Osteoblast (primary cell): Measurements from ENCODE around the gene SUV39H2. TPM values are rescaled to one million over a fixed set of nuclear protein-coding genes. Genes with fewer than 3 reads are reported as not detected.

Experiments
- DNase-seq: peaks from one replicate; pipeline ENCODE4 v3.0.0; 2011; ENCODE audit warnings: low spot score, mixed read lengths; ENCODE audit not compliant: insufficient read length; ENCODE audit errors: missing footprints
- H2AFZ ChIP-seq: 2 replicates; pipeline ENCODE4 v1.6.0; 2011; ENCODE audit warnings: mild to moderate bottlenecking, low read length
- H3K27ac ChIP-seq: 2 replicates; pipeline ENCODE4 v1.5.1; 2011; ENCODE audit warnings: mild to moderate bottlenecking, low read depth, low read length, moderate library complexity
- H3K27me3 ChIP-seq: 2 replicates; pipeline ENCODE4 v1.6.0; 2012; ENCODE audit warnings: mild to moderate bottlenecking, control low read depth, inconsistent platforms, low read length, moderate library complexity; ENCODE audit not compliant: insufficient read depth
- H3K36me3 ChIP-seq: 2 replicates; pipeline ENCODE4 v1.5.1; 2011; ENCODE audit warnings: mild to moderate bottlenecking, low read length, control low read depth, moderate library complexity; ENCODE audit not compliant: insufficient read depth
- H3K4me1 ChIP-seq: 2 replicates; pipeline ENCODE4 v1.5.1; 2011; ENCODE audit warnings: mild to moderate bottlenecking, low read length, control low read depth, moderate library complexity; ENCODE audit not compliant: insufficient read depth
- H3K4me2 ChIP-seq: 2 replicates; pipeline ENCODE4 v1.6.0; 2011; ENCODE audit warnings: mild to moderate bottlenecking, low read length; ENCODE audit not compliant: insufficient read depth
- H3K4me3 ChIP-seq: fragments of 200-600 bp; sonication (generic); 3 replicates; pipeline ENCODE4 v1.5.1; 2012; ENCODE audit warnings: mild to moderate bottlenecking, low read length, inconsistent platforms; ENCODE audit not compliant: insufficient read depth
- H3K79me2 ChIP-seq: 2 replicates; pipeline ENCODE4 v1.6.0; 2012; ENCODE audit warnings: mild to moderate bottlenecking, low read length, control low read depth, inconsistent platforms; ENCODE audit not compliant: insufficient read depth
- H3K9me3 ChIP-seq: 2 replicates; pipeline ENCODE4 v1.5.1; 2011; ENCODE audit warnings: low read depth, low read length, control low read depth
- H4K20me1 ChIP-seq: 2 replicates; pipeline ENCODE4 v1.6.0; 2012; ENCODE audit warnings: mild to moderate bottlenecking, low read length, control low read depth; ENCODE audit not compliant: insufficient read depth
- CTCF ChIP-seq: IDR thresholded peaks from 2 replicates; pipeline ENCODE4 v1.5.1; 2011; ENCODE audit warnings: mild to moderate bottlenecking, low read depth, low read length, moderate library complexity; ENCODE audit errors: extremely low read depth
- total RNA-seq: library from RNA; depleted of rRNA; stranded (reverse); fragments of >200 nt; gene quantifications from 2 replicates; pipeline ENCODE4 v1.2.3, GENCODE V29; 2012

The SUV39H2 gene
- total RNA-seq, 1 donor: 6.9 TPM

- Histone ChIP-seq H4K20me1 (peaks cover 4% of the 10 kb centered on the region), H3K36me3 (peaks cover 23% of the 10 kb centered on the region), H3K4me1 (peaks cover 12% of the 10 kb centered on the region), H3K4me2 (peak overlapping the region; percentile 93), H2AFZ (peak overlapping the region; percentile 98), H3K79me2 (peaks cover 36% of the 10 kb centered on the region), H3K27ac (peak overlapping the region; percentile 83), H3K9me3 (no peaks in the 10 kb centered on the region), H3K27me3 (no peaks in the 10 kb centered on the region), H3K4me3 (peak overlapping the region; percentile 97)
- DNase-seq: no peak
- no peak for TF ChIP-seq CTCF
Measured at GRCh38 chr10:14837003-14837756, 41.5 kb upstream of the SUV39H2 start.

GRCh38 chr10:14837757-14838581 is 40.7 kb upstream of the SUV39H2 start, which contains the start of the genes CDNF, HSPA14 and MSANTD7:
Gene CDNF (minus strand): TSS chr10:14838037. CDS start chr10:14837946, 91 bp downstream.
Gene HSPA14 (plus strand): TSS chr10:14838306. CDS start chr10:14838403, 97 bp downstream.
Gene MSANTD7 (plus strand): TSS chr10:14838306. CDS start chr10:14842285, 3,979 bp downstream.
- H4K20me1 ChIP-seq: peaks cover 4% of the 10 kb centered on the region
- peaks cover 30% of the 10 kb centered on the region for H3K36me3 ChIP-seq
- DNase-seq: peak; percentile 98
- no peak for TF ChIP-seq CTCF
- H3K79me2 ChIP-seq: peaks cover 41% of the 10 kb centered on the region
- H3K27ac ChIP-seq: peak within 1 kb of the TSS; percentile 86
- peaks cover 12% of the 10 kb centered on the region for H3K4me1 ChIP-seq
- H2AFZ ChIP-seq: peak within 1 kb of the TSS; percentile 98
- peak within 1 kb of the TSS; percentile 93 for H3K4me2 ChIP-seq
- no peaks in the 10 kb centered on the region for H3K27me3 ChIP-seq
- no peaks in the 10 kb centered on the region for H3K9me3 ChIP-seq
- H3K4me3 ChIP-seq: peak within 1 kb of the TSS; percentile 97

GRCh38 chr10:14838582-14839304 is 39.9 kb upstream of the SUV39H2 start:
- Histone ChIP-seq H3K36me3 (peaks cover 37% of the 10 kb centered on the region), H3K27me3 (no peaks in the 10 kb centered on the region), H3K79me2 (peaks cover 47% of the 10 kb centered on the region), H2AFZ (peak overlapping the region; percentile 96), H4K20me1 (peaks cover 4% of the 10 kb centered on the region), H3K4me2 (peak overlapping the region; percentile 88), H3K4me3 (peak overlapping the region; percentile 97), H3K4me1 (peaks cover 12% of the 10 kb centered on the region), H3K27ac (peak overlapping the region; percentile 86), H3K9me3 (no peaks in the 10 kb centered on the region)
- TF ChIP-seq CTCF: no peak
- DNase-seq: peak; percentile 71
